Brain microvascular endothelial cell (primary cell): Measurements from ENCODE around the gene TTC8.

Source experiments
- DNase-seq: peaks from one replicate; pipeline ENCODE4 v3.0.0-alpha.2; 2020
- H3K27ac ChIP-seq: fragments of 250-450 bp; sonication (Bioruptor Pico); 2 replicates; pipeline ENCODE4 v1.5.1; 2020; ENCODE audit warnings: mild to moderate bottlenecking, moderate library complexity
- H3K27me3 ChIP-seq: fragments of 250-450 bp; sonication (Bioruptor Pico); replicated peaks from 2 replicates; pipeline ENCODE4 v1.5.1; 2020; ENCODE audit warnings: mild to moderate bottlenecking
- H3K36me3 ChIP-seq: fragments of 250-450 bp; sonication (Bioruptor Pico); replicated peaks from 2 replicates; pipeline ENCODE4 v1.5.1; 2020; ENCODE audit warnings: mild to moderate bottlenecking
- H3K4me3 ChIP-seq: 2 replicates; pipeline ENCODE4 v1.5.1; 2011; ENCODE audit warnings: low read depth, mild to moderate bottlenecking, control low read depth, low read length, moderate library complexity
- in situ Hi-C: cut with HindIII; loops from 2 replicates; pipeline ENCODE4 v1.10.0; 2017; ENCODE audit warnings: low sequenced_read_pairs, low pct_ligation_motif_present
- TF ChIP-seq, protein P1 (sequence below): IDR thresholded peaks from 2 replicates; pipeline ENCODE4 v1.5.1; 2011; ENCODE audit warnings: low read depth, mild to moderate bottlenecking, moderate library complexity, low read length, control low read depth, inconsistent platforms; ENCODE audit errors: missing control alignments

TTC8 gene

DNA sequence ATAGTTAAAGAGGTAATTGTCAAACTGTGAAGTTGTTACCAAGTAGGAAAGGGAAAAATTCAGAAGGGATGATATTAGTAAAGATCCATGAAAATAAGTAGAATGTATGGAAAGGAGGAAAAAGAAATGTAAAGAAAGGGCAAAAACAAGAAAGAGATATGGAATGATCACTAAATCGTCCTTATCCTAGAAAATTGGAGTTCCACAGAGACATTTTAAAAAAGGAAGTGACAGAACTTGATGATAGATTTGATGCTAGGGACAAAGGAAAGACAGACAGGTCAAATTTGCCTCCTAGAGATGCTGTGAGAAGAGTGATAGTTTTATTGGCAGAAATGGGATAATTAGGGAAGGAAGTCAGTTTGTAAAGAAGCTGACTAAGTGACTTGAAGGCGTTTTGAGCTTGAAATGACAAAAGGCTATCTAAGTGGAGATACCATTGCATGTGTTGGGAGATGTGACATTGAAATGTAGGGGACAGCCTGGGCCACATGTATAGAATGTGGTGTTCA is 20.6 kb downstream of the TTC8 start:
- TF ChIP-seq, protein P1, sequence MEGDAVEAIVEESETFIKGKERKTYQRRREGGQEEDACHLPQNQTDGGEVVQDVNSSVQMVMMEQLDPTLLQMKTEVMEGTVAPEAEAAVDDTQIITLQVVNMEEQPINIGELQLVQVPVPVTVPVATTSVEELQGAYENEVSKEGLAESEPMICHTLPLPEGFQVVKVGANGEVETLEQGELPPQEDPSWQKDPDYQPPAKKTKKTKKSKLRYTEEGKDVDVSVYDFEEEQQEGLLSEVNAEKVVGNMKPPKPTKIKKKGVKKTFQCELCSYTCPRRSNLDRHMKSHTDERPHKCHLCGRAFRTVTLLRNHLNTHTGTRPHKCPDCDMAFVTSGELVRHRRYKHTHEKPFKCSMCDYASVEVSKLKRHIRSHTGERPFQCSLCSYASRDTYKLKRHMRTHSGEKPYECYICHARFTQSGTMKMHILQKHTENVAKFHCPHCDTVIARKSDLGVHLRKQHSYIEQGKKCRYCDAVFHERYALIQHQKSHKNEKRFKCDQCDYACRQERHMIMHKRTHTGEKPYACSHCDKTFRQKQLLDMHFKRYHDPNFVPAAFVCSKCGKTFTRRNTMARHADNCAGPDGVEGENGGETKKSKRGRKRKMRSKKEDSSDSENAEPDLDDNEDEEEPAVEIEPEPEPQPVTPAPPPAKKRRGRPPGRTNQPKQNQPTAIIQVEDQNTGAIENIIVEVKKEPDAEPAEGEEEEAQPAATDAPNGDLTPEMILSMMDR, result no peak
- Histone ChIP-seq H3K36me3 (no peaks in the 10 kb centered on the region), H3K27ac (no peak overlapping the region), H3K4me3 (no peak overlapping the region), H3K27me3 (no peaks in the 10 kb centered on the region)
- no peak for DNase-seq
- in situ Hi-C loops, result no loop called here

DNA sequence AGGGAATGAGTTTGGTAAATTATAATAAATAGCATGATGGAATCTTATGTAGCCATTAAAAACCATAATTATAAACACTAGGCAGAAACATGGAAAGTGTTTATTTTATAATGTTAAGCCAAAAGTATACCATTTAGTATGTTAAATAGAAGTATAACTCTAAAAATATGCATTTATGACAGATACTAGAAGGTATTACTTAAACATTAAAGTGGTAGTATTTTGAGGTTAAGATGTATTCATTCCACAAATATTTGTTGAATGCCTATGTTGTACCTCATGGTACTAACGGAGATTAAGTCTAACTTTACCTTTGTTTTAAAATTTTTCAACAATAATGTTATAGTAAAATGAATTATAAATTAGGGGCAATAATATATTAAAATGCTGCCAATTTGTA is 24.1 kb downstream of the TTC8 start:
- DNase-seq, result no peak
- in situ Hi-C loops, result no loop called here

DNA sequence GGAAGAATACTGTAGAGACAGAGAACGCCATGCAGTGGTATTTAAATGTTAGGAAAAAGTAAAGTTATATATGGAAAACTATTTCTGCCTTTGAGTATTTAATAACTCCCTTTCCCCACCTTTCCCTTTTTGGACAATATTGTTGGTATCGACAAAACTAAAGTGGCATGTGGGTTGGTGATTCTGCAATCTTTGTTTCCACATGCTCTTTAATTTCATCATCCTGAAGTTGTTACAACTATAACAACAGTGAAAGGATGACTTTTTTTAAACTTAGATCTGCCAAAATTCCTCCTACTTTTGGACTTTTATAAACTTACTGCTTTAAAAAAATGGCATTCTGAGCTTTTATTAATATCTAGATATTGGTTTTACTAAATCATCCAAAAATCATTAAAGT is 25.3 kb downstream of the TTC8 start:
- no peak for DNase-seq
- Histone ChIP-seq H3K27ac (no peak overlapping the region), H3K27me3 (no peaks in the 10 kb centered on the region), H3K4me3 (no peak overlapping the region), H3K36me3 (no peaks in the 10 kb centered on the region)
- TF ChIP-seq, protein P1, result no peak
- in situ Hi-C loops, result no loop called here

More for the DNA sequence above, 24.1 kb downstream of the TTC8 start:
- H3K4me3 ChIP-seq, result no peak overlapping the region
- no peaks in the 10 kb centered on the region for H3K36me3 ChIP-seq
- H3K27ac ChIP-seq, result no peak overlapping the region
- H3K27me3 ChIP-seq, result no peaks in the 10 kb centered on the region
- TF ChIP-seq, protein P1, result no peak

DNA sequence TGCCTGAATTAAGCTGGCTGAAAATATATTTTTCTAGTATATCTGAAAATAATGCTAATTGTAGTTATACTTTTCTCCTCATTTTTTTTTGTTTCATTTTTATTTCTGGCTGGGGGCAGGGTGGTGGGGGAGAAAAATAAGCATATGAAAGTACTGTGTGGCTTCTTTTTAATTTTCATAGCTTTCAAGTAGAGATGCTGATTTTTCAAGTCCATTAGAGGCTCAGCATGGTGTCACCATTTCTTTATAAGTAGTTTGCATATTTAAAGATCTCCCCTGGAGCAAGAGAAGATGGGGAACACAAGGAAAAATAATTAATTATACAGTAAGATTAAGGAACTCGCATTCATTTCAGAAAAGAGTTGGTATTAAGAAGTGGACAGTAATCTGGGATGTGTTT is 27.1 kb downstream of the TTC8 start:
- no peaks in the 10 kb centered on the region for H3K36me3 ChIP-seq
- H3K27ac ChIP-seq, result no peak overlapping the region
- no peak for DNase-seq
- in situ Hi-C loops, result no loop called here
- TF ChIP-seq, protein P1, result no peak
- no peaks in the 10 kb centered on the region for H3K27me3 ChIP-seq
- H3K4me3 ChIP-seq, result no peak overlapping the region

DNA sequence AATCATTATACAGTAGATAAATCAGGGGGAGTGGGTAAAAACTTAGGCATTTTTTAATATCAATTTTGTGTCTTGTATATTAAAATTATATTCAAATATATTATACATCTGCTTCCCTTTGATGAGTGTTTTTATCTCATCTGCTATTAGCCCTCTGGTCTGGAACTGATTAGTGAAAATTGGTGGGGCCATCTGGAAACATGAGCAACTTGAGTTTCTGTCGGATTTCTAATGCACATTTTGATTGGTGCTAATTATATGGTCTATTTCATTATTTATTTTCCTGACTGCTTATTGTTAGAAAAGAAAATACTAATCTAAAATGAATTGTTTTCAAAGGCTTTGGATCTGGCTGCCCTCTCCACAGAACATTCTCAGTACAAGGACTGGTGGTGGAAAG is 28.2 kb downstream of the TTC8 start:
- Histone ChIP-seq H3K27ac (no peak overlapping the region), H3K27me3 (no peaks in the 10 kb centered on the region), H3K36me3 (no peaks in the 10 kb centered on the region), H3K4me3 (no peak overlapping the region)
- TF ChIP-seq, protein P1, result no peak
- DNase-seq, result no peak
- in situ Hi-C loops, result no loop called here

DNA sequence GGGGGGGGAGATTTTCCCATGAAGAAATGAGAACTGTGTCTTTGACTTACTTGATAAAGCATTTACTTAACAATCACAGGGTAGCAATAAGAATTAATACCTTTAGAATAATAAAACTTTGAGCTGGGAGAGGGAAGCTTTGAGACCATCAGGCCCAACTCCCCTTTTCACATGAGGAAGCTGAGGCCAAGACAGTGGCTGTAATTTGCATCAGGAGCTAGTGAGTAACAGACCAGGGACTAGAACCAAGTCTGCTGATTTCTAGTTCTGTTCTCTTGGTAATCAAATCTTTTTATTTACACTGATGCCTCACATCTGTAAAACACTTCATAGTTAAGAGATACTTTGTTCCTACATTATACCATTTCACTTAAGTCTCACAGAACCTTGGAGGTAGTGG is 28.7 kb downstream of the TTC8 start:
- no peak for DNase-seq
- Histone ChIP-seq H3K36me3 (no peaks in the 10 kb centered on the region), H3K27ac (no peak overlapping the region), H3K4me3 (no peak overlapping the region), H3K27me3 (no peaks in the 10 kb centered on the region)
- in situ Hi-C loops, result no loop called here
- TF ChIP-seq, protein P1, result no peak
